ENCODE measurements around the gene GLG1.

DNA sequence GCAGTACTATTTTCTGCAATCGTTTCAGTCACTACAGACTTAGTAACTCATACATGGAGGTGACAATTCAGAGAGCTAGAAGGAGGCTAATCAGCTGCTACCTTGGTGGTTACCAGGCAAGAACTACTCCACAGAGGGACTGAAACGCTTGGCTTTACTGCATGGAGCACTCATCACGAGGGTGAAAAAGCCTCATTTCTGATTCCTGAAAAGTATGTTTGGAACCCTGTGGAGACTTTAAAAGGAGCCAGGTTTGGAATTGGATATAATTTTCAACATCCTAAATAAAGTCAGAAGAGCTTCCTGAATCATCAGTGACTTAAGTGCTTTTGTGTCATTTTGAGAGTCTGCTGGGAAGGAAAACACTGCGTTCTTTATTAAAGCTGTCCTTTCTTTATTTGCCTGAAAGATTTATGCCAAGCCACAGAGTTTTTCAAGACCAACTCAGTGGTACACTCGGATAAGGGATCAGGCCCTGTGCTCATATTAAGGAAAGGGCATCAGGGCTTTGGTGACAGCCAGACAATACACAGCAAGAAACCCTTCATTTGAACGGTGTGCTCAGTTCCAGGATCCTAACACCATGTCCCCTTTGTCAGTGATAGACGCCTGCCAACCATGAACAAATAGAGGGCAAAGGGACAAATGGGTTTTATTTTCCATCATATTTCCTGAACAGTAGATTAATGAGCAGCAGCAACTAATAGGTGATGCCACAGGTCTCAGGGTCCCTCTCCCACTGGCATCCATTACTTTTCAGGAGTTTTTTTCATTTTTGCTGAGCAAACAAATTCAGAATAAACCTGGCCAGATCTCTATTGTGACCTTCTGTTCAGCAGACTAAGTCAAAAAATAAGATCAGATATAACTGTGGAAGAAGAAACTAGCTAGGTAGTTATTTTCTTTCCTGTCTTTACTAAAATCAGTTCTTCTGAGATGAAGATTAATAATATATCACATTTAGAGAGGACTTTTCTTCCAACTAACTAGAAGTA is 105.1 kb downstream of the GLG1 start:
- no peak for TF ChIP-seq EP300 (IDR thresholded peaks at IDR 0.05; ENCODE audit: borderline replicate concordance)
- TF ChIP-seq, protein P1, sequence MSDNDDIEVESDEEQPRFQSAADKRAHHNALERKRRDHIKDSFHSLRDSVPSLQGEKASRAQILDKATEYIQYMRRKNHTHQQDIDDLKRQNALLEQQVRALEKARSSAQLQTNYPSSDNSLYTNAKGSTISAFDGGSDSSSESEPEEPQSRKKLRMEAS (IDR thresholded peaks at IDR 0.05) = no peak
- no peak for TF ChIP-seq TEAD4 (IDR thresholded peaks at IDR 0.05)
- no peak for TF ChIP-seq EGR1 (IDR thresholded peaks at IDR 0.05)
- TF ChIP-seq TAF1 (IDR thresholded peaks at IDR 0.05; ENCODE audit: low read depth) = no peak
- TF ChIP-seq YY1 (IDR thresholded peaks at IDR 0.05; ENCODE audit: low read depth) = no peak
- no peak for TF ChIP-seq CREB1 (IDR thresholded peaks at IDR 0.05; ENCODE audit: low read depth)
- TF ChIP-seq RAD21 (IDR thresholded peaks at IDR 0.05; ENCODE audit: low read depth) = no peak
- no peak for TF ChIP-seq REST (IDR thresholded peaks at IDR 0.05; ENCODE audit: low read depth)
- TF ChIP-seq TCF12 (IDR thresholded peaks at IDR 0.05; ENCODE audit: low read depth) = no peak
- no peak for TF ChIP-seq FOXM1 (IDR thresholded peaks at IDR 0.05; ENCODE audit: borderline replicate concordance, low read depth)
- no peak for TF ChIP-seq USF1 (IDR thresholded peaks at IDR 0.05)
- no peak for TF ChIP-seq NFIC (IDR thresholded peaks at IDR 0.05)
